Panc1 (cell line): ENCODE results near the gene TMEM200C.

ENCODE experiments used
- POLR2AphosphoS5 ChIP-seq: IDR thresholded peaks from 2 replicates; pipeline ENCODE4 v1.6.1; 2012; ENCODE audit warnings: mild to moderate bottlenecking, low read depth, low read length, moderate library complexity
- SIN3A ChIP-seq: IDR thresholded peaks from 2 replicates; pipeline ENCODE4 v1.6.1; 2012; ENCODE audit warnings: low read depth, mild to moderate bottlenecking, low read length, moderate library complexity, borderline replicate concordance; ENCODE audit not compliant: insufficient read depth
- TCF7L2 ChIP-seq: IDR thresholded peaks from 2 replicates; pipeline ENCODE4 v1.6.1; 2011; ENCODE audit warnings: mild to moderate bottlenecking, low read depth, low read length, inconsistent platforms
- TF ChIP-seq, protein P1 (sequence below), 2 experiments: IDR thresholded peaks; 2 replicates each; pipeline ENCODE4 v1.6.1; 2011 to 2012; ENCODE audit warnings: low read depth in 2 of 2, control low read depth in 1 of 2, low read length in 1 of 2, mild to moderate bottlenecking in 1 of 2, moderate library complexity in 1 of 2; ENCODE audit not compliant: insufficient read depth in 1 of 2
- TF ChIP-seq, protein P2 (sequence below): fragments of 450-650 bp; IDR thresholded peaks from 2 replicates; pipeline ENCODE4 v1.5.1; 2017; ENCODE audit warnings: mild to moderate bottlenecking

DNA sequence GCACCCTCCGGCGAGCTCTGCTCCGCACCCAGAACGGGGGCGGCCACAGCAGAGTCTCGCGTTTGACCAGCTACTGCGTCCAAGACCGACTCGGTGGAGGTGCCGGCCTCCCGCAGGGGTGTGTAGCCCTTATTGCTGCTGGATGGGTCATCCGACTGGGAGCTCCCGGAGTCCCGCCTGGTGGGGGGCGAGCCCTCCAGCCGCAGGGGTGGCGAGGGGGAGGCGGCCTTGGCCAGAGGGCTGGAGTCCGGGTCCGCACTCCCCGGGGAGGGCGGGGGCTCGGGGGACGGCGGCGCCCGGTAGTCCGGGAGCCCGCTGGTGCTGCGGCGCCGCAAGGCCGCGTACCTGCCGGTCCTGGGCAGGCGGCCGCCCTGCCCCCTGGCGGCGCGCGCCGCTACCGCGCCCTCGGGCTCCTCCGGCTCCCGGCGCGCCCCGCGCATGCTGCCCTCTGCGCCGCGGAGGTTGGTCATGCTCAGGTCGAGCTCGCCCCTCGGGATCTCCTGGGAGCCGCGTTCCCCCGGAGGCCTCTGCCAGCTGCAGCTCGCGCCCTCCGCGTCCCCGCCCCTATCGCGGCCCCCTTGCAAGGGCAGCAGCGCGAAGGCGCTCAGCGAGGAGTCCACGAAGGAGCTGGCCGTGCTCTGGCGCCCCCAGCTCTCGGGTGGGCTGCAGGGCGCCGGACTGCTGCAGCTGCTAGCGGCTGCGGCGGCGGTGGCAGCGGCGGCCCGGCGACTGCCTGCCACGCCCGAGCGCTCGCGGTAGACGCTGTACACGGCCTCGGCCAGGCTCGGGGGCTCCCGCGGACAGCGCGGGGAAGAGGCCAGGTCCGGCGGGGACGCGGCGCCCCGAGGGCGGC, 4.8 kb downstream of the TMEM200C start:
- TF ChIP-seq, protein P1, sequence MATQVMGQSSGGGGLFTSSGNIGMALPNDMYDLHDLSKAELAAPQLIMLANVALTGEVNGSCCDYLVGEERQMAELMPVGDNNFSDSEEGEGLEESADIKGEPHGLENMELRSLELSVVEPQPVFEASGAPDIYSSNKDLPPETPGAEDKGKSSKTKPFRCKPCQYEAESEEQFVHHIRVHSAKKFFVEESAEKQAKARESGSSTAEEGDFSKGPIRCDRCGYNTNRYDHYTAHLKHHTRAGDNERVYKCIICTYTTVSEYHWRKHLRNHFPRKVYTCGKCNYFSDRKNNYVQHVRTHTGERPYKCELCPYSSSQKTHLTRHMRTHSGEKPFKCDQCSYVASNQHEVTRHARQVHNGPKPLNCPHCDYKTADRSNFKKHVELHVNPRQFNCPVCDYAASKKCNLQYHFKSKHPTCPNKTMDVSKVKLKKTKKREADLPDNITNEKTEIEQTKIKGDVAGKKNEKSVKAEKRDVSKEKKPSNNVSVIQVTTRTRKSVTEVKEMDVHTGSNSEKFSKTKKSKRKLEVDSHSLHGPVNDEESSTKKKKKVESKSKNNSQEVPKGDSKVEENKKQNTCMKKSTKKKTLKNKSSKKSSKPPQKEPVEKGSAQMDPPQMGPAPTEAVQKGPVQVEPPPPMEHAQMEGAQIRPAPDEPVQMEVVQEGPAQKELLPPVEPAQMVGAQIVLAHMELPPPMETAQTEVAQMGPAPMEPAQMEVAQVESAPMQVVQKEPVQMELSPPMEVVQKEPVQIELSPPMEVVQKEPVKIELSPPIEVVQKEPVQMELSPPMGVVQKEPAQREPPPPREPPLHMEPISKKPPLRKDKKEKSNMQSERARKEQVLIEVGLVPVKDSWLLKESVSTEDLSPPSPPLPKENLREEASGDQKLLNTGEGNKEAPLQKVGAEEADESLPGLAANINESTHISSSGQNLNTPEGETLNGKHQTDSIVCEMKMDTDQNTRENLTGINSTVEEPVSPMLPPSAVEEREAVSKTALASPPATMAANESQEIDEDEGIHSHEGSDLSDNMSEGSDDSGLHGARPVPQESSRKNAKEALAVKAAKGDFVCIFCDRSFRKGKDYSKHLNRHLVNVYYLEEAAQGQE (IDR thresholded peaks at IDR 0.05; ENCODE audit: insufficient read depth in 1 of 2, low read depth in 2 of 2, low read length in 1 of 2): no peak
- TF ChIP-seq, protein P2, sequence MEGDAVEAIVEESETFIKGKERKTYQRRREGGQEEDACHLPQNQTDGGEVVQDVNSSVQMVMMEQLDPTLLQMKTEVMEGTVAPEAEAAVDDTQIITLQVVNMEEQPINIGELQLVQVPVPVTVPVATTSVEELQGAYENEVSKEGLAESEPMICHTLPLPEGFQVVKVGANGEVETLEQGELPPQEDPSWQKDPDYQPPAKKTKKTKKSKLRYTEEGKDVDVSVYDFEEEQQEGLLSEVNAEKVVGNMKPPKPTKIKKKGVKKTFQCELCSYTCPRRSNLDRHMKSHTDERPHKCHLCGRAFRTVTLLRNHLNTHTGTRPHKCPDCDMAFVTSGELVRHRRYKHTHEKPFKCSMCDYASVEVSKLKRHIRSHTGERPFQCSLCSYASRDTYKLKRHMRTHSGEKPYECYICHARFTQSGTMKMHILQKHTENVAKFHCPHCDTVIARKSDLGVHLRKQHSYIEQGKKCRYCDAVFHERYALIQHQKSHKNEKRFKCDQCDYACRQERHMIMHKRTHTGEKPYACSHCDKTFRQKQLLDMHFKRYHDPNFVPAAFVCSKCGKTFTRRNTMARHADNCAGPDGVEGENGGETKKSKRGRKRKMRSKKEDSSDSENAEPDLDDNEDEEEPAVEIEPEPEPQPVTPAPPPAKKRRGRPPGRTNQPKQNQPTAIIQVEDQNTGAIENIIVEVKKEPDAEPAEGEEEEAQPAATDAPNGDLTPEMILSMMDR: peak; percentile 88
- TF ChIP-seq POLR2AphosphoS5: no peak
- no peak for TF ChIP-seq TCF7L2
- TF ChIP-seq SIN3A: no peak
